ENCODE data around the gene BAX. TPM values are rescaled to one million over a fixed set of nuclear protein-coding genes. Genes with fewer than 3 reads are reported as not detected.
"Not testable (repeated sequence)": the region's sequence is repeated elsewhere in the genome, so short reads cannot be mapped to it uniquely, and the experiment has no call there.

The BAX gene
- polyA plus RNA-seq, 1 donor (not counting 4 experiments of a cell fraction or from before 2014, with no cell fraction given): 113 TPM

DNA sequence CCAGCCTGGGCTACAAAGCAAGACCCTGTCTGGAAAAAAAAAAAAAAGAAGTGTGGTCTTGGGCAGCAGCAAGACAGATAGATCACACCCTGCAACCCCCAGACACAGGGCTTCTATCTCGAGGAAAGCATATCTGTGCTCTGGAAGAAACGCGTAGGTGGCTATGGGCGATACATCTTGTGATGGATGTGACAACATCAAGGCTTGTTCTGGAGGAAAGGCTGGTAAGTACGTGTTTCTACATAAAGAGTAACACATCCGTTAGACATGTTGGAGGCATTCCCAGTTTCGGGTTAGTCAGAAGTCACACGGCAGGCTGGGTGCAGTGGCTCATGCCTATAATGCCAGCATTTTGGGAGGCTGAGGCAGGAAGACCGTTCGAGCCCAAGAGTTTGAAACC, 27.8 kb upstream of the BAX start:
- no peak overlapping the region for H3K4me2 ChIP-seq (ENCODE audit: control insufficient read depth, extremely low read depth, insufficient read depth, low read depth, low read length)
- H3K36me3 ChIP-seq (ENCODE audit: control insufficient read depth in 2 of 2, extremely low read depth in 1 of 2, insufficient read depth in 2 of 2, low read length in 2 of 2): peaks cover 2 to 6% of the 10 kb centered on the region in 2 experiments
- H3K79me2 ChIP-seq (ENCODE audit: control insufficient read depth, insufficient read depth, low read length): no peaks in the 10 kb centered on the region
- no peaks in the 10 kb centered on the region for H3K27me3 ChIP-seq (ENCODE audit: control insufficient read depth, extremely low read depth, insufficient read depth, low read length)
- peak overlapping the region; percentile 70 for H3K9ac ChIP-seq (ENCODE audit: control insufficient read depth, extremely low read depth, insufficient read depth, low read length)
- no peak overlapping the region for H3K4me3 ChIP-seq (ENCODE audit: control insufficient read depth in 2 of 3, extremely low read depth in 1 of 3, insufficient read depth in 2 of 3, low read depth in 1 of 3, low read length in 3 of 3)
- no peaks in the 10 kb centered on the region for H4K20me1 ChIP-seq (ENCODE audit: control insufficient read depth, extremely low read depth, insufficient read depth, low read length)
- FAIRE-seq: peak; percentile 96
- H2AFZ ChIP-seq (ENCODE audit: control insufficient read depth, low read length): no peak overlapping the region
- TF ChIP-seq, protein P1, sequence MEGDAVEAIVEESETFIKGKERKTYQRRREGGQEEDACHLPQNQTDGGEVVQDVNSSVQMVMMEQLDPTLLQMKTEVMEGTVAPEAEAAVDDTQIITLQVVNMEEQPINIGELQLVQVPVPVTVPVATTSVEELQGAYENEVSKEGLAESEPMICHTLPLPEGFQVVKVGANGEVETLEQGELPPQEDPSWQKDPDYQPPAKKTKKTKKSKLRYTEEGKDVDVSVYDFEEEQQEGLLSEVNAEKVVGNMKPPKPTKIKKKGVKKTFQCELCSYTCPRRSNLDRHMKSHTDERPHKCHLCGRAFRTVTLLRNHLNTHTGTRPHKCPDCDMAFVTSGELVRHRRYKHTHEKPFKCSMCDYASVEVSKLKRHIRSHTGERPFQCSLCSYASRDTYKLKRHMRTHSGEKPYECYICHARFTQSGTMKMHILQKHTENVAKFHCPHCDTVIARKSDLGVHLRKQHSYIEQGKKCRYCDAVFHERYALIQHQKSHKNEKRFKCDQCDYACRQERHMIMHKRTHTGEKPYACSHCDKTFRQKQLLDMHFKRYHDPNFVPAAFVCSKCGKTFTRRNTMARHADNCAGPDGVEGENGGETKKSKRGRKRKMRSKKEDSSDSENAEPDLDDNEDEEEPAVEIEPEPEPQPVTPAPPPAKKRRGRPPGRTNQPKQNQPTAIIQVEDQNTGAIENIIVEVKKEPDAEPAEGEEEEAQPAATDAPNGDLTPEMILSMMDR (optimal IDR thresholded peaks at IDR 0.05 in 1 of 3, IDR thresholded peaks at IDR 0.05 in 1 of 3, conservative IDR thresholded peaks at IDR 0.05 in 1 of 3; ENCODE audit: extremely low read depth in 1 of 3, insufficient read depth in 2 of 3, low read length in 3 of 3): no peak
- no peak for TF ChIP-seq EZH2 (IDR thresholded peaks at IDR 0.05; ENCODE audit: low read length)
- dilution Hi-C loops (cut with MboI; ENCODE audit: extremely low pct_ligation_motif_present, low sequenced_read_pairs): no loop called here
- peak overlapping the region; percentile 90 for H3K27ac ChIP-seq (ENCODE audit: control insufficient read depth, insufficient read depth, low read length)
- H3K4me1 ChIP-seq (ENCODE audit: control insufficient read depth, extremely low read depth, insufficient read depth, low read length): peaks cover 15% of the 10 kb centered on the region
- H3K9me3 ChIP-seq (ENCODE audit: control insufficient read depth, low read depth, low read length): no peaks in the 10 kb centered on the region
- DNase-seq (ENCODE audit: low read depth, low spot score): peak; percentile 85
- no peaks in the 10 kb centered on the region for H3K9me1 ChIP-seq (ENCODE audit: control insufficient read depth, extremely low read depth, insufficient read depth, low read length)

DNA sequence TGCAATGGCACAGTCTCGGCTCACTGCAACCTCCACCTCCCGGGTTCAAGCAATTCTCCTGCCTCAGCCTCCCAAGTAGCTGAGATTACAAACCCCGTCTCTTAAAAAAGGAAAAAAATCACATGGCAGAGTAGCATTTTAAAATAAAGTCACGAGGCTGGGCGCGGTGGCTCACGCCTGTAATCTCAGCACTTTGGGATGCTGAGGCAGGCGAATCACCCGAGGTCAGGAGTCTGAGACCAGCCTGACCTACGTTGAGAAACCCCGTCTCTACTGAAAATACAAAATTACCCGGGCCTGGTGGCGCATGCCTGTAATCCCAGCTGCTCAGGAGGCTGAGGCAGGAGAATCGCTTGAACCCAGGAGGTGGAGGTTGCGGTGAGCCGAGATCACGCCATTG, 27.0 kb upstream of the BAX start:
- FAIRE-seq; H3K4me2 ChIP-seq (ENCODE audit: control insufficient read depth, extremely low read depth, insufficient read depth, low read depth, low read length); H2AFZ ChIP-seq (ENCODE audit: control insufficient read depth, low read length); H3K9me3 ChIP-seq (ENCODE audit: control insufficient read depth, low read depth, low read length); H3K27me3 ChIP-seq (ENCODE audit: control insufficient read depth, extremely low read depth, insufficient read depth, low read length); dilution Hi-C loops (cut with MboI; ENCODE audit: extremely low pct_ligation_motif_present, low sequenced_read_pairs); DNase-seq (ENCODE audit: low read depth, low spot score); H3K36me3 ChIP-seq (ENCODE audit: control insufficient read depth in 2 of 2, extremely low read depth in 1 of 2, insufficient read depth in 2 of 2, low read length in 2 of 2); H3K4me3 ChIP-seq (ENCODE audit: control insufficient read depth in 2 of 3, extremely low read depth in 1 of 3, insufficient read depth in 2 of 3, low read depth in 1 of 3, low read length in 3 of 3); H3K9ac ChIP-seq (ENCODE audit: control insufficient read depth, extremely low read depth, insufficient read depth, low read length); H3K9me1 ChIP-seq (ENCODE audit: control insufficient read depth, extremely low read depth, insufficient read depth, low read length); H3K79me2 ChIP-seq (ENCODE audit: control insufficient read depth, insufficient read depth, low read length); H4K20me1 ChIP-seq (ENCODE audit: control insufficient read depth, extremely low read depth, insufficient read depth, low read length): not testable (repeated sequence)
- H3K4me1 ChIP-seq (ENCODE audit: control insufficient read depth, extremely low read depth, insufficient read depth, low read length): peaks cover 15% of the 10 kb centered on the region
- H3K27ac ChIP-seq (ENCODE audit: control insufficient read depth, insufficient read depth, low read length): peak overlapping the region; percentile 90

Measured in keratinocyte (primary cell).